H1 (cell line): ENCODE results near the gene BGN. TPM values are rescaled to one million over a fixed set of nuclear protein-coding genes. Genes with fewer than 3 reads are reported as not detected.

Experiments used
- CTCF ChIA-PET: fragments of 300-600 bp; sonication (Branson Sonifier 250); formaldehyde crosslinking; loops from one replicate; lab custom pipeline; 2021; ENCODE audit not compliant: partially characterized antibody; lab: Charles Lee
- POLR2A ChIA-PET: fragments of 300-600 bp; sonication (Branson Sonifier 250); formaldehyde crosslinking; loops from one replicate; lab custom pipeline; 2021; ENCODE audit warnings: inconsistent platforms; ENCODE audit not compliant: partially characterized antibody; lab: Charles Lee
- DNase-seq, 2 experiments: peaks; one replicate each; pipeline versions ENCODE4 v3.0.0 to v3.0.0-alpha.2; 2010 to 2022; ENCODE audit warnings: low spot score in 2 of 2, low read depth in 1 of 2, mixed read lengths in 1 of 2
- FAIRE-seq: peaks from 2 replicates; lab custom pipeline; 2011; peaks lifted over from hg19 to GRCh38; lab: Jason Lieb, UNC
- H2AFZ ChIP-seq: 2 replicates; pipeline ENCODE4 v1.8.1; 2012; ENCODE audit warnings: low read length, inconsistent platforms
- H2AK5ac ChIP-seq: 2 replicates; pipeline ENCODE4 v1.6.1; 2013; ENCODE audit warnings: low read depth, low read length
- H2BK120ac ChIP-seq: replicated peaks from 2 replicates; pipeline ENCODE3; 2013; ENCODE audit warnings: low read depth, low read length, inconsistent platforms
- H2BK12ac ChIP-seq: 2 replicates; pipeline ENCODE4 v1.6.1; 2013; ENCODE audit warnings: low read depth, low read length
- H2BK15ac ChIP-seq: 2 replicates; pipeline ENCODE4 v1.6.1; 2013; ENCODE audit warnings: low read length
- H2BK20ac ChIP-seq: 2 replicates; pipeline ENCODE4 v1.6.1; 2013; ENCODE audit warnings: low read length
- H2BK5ac ChIP-seq: 2 replicates; pipeline ENCODE4 v1.6.1; 2013; ENCODE audit warnings: low read depth, low read length
- H3K14ac ChIP-seq: 2 replicates; pipeline ENCODE4 v1.6.1; 2013; ENCODE audit warnings: inconsistent platforms; ENCODE audit not compliant: insufficient read length
- H3K18ac ChIP-seq: 2 replicates; pipeline ENCODE4 v1.6.1; 2013; ENCODE audit warnings: low read length; ENCODE audit errors: extremely low read depth
- H3K23ac ChIP-seq: 2 replicates; pipeline ENCODE4 v1.6.1; 2013; ENCODE audit warnings: inconsistent platforms; ENCODE audit not compliant: insufficient read length
- H3K23me2 ChIP-seq: 2 replicates; pipeline ENCODE4 v1.6.1; 2013; ENCODE audit warnings: low read depth, low read length
- H3K27ac ChIP-seq: 2 replicates; pipeline ENCODE4 v1.6.1; 2011; ENCODE audit warnings: low read depth, low read length, inconsistent platforms
- H3K27me3 ChIP-seq, 4 experiments: replicated peaks in 1 of 4; 1 replicate in 1 of 4; 2 replicates in 3 of 4; pipeline versions ENCODE4 v1.6.1 to v1.8.1; 2011 to 2013; ENCODE audit warnings: low read length in 3 of 4, mild to moderate bottlenecking in 3 of 4, inconsistent platforms in 2 of 4, mixed read lengths in 2 of 4, moderate library complexity in 1 of 4; ENCODE audit not compliant: control insufficient read depth in 3 of 4, insufficient read depth in 3 of 4; ENCODE audit errors: extremely low read depth in 1 of 4
- H3K36me3 ChIP-seq, 4 experiments: 2 replicates each; pipeline versions ENCODE4 v1.6.1 to v1.8.1; 2011 to 2013; ENCODE audit warnings: mild to moderate bottlenecking in 4 of 4, low read length in 3 of 4, moderate library complexity in 2 of 4, control low read depth in 1 of 4, inconsistent platforms in 1 of 4; ENCODE audit not compliant: insufficient read depth in 4 of 4, control insufficient read depth in 2 of 4
- H3K4ac ChIP-seq: replicated peaks from 2 replicates; pipeline ENCODE3; 2013; ENCODE audit warnings: low read length, low read depth, mixed read lengths, inconsistent platforms; ENCODE audit not compliant: insufficient read length
- H3K4me1 ChIP-seq, 4 experiments: replicated peaks in 1 of 4; 1 replicate in 1 of 4; 2 replicates in 3 of 4; pipeline versions ENCODE4 v1.6.1 to v1.8.1; 2011 to 2013; ENCODE audit warnings: low read length in 3 of 4, inconsistent platforms in 2 of 4, mixed read lengths in 1 of 4; ENCODE audit not compliant: insufficient read depth in 4 of 4, control insufficient read depth in 3 of 4
- H3K4me2 ChIP-seq, 2 experiments: 2 replicates each; pipeline versions ENCODE4 v1.6.1 to v1.8.1; 2011 to 2013; ENCODE audit warnings: low read depth in 2 of 2, low read length in 2 of 2, control low read depth in 1 of 2, inconsistent platforms in 1 of 2, mild to moderate bottlenecking in 1 of 2; ENCODE audit not compliant: insufficient read depth in 1 of 2
- H3K4me3 ChIP-seq, 4 experiments: fragments of 200-600, 300-600 bp in 1 of 4; sonication (generic), shearing (Covaris generic), sonication (Bioruptor Twin) in 1 of 4; 2 replicates each; pipeline versions ENCODE4 v1.5.1 to v1.8.1; 2011 to 2016; ENCODE audit warnings: low read length in 4 of 4, low read depth in 3 of 4, control low read depth in 2 of 4, inconsistent platforms in 2 of 4, mild to moderate bottlenecking in 2 of 4, mixed read lengths in 1 of 4, moderate library complexity in 1 of 4; ENCODE audit not compliant: insufficient read depth in 2 of 4; ENCODE audit errors: extremely low read depth in 1 of 4
- H3K56ac ChIP-seq: replicated peaks from 2 replicates; pipeline ENCODE3; 2013; ENCODE audit warnings: low read depth, mild to moderate bottlenecking, mixed read lengths, low read length, inconsistent platforms; ENCODE audit not compliant: insufficient read length
- H3K79me1 ChIP-seq: 2 replicates; pipeline ENCODE4 v1.6.1; 2013; ENCODE audit warnings: low read depth, low read length, control low read depth
- H3K79me2 ChIP-seq, 2 experiments: 2 replicates each; pipeline versions ENCODE4 v1.6.1 to v1.8.1; 2012 to 2013; ENCODE audit warnings: low read length in 2 of 2, mild to moderate bottlenecking in 2 of 2, inconsistent platforms in 1 of 2; ENCODE audit not compliant: insufficient read depth in 2 of 2, control insufficient read depth in 1 of 2
- H3K9ac ChIP-seq, 4 experiments: replicated peaks in 1 of 4; 1 replicate in 1 of 4; 2 replicates in 3 of 4; pipeline versions ENCODE4 v1.6.1 to v1.8.1; 2011 to 2013; ENCODE audit warnings: low read depth in 3 of 4, low read length in 3 of 4, control low read depth in 2 of 4, mild to moderate bottlenecking in 2 of 4, moderate library complexity in 2 of 4, inconsistent platforms in 1 of 4; ENCODE audit errors: extremely low read depth in 1 of 4
- H3K9me3 ChIP-seq, 2 experiments: 2 replicates each; pipeline versions ENCODE4 v1.6.1 to v1.8.1; 2012 to 2013; ENCODE audit warnings: mild to moderate bottlenecking in 2 of 2, moderate library complexity in 2 of 2, control low read depth in 1 of 2, inconsistent platforms in 1 of 2, low read depth in 1 of 2, low read length in 1 of 2, mixed read lengths in 1 of 2; ENCODE audit not compliant: insufficient read depth in 2 of 2
- H4K20me1 ChIP-seq, 2 experiments: replicated peaks in 1 of 2; 2 replicates each; pipeline versions ENCODE3 to v1.8.1; 2011 to 2013; ENCODE audit warnings: inconsistent platforms in 2 of 2, low read length in 2 of 2, mild to moderate bottlenecking in 1 of 2; ENCODE audit not compliant: insufficient read depth in 2 of 2, control insufficient read depth in 1 of 2
- H4K5ac ChIP-seq: 2 replicates; pipeline ENCODE4 v1.6.1; 2013; ENCODE audit warnings: low read length, low read depth, mixed read lengths, inconsistent platforms; ENCODE audit not compliant: insufficient read length
- H4K8ac ChIP-seq: 2 replicates; pipeline ENCODE4 v1.8.0; 2013; ENCODE audit warnings: mild to moderate bottlenecking, moderate library complexity, low read length, inconsistent platforms; ENCODE audit not compliant: insufficient read depth; ENCODE audit errors: extremely low read depth
- H4K91ac ChIP-seq: replicated peaks from 2 replicates; pipeline ENCODE3; 2013; ENCODE audit warnings: low read length, mixed read lengths, inconsistent platforms; ENCODE audit not compliant: insufficient read length
- KDM4A ChIP-seq: IDR thresholded peaks from one replicate; pipeline ENCODE4 v1.7.1; 2012; ENCODE audit warnings: low read depth, mild to moderate bottlenecking, moderate library complexity, low read length, inconsistent platforms; ENCODE audit not compliant: severe bottlenecking
- YY1 ChIP-seq: IDR thresholded peaks from 2 replicates; pipeline ENCODE4 v1.6.1; 2011; ENCODE audit warnings: low read depth, mild to moderate bottlenecking, low read length
- WGBS, 2 experiments: shearing (Covaris generic) in 1 of 2; methylation state at CpG; one replicate each; pipeline versions ENCODE4 v1.1.6 to v1.1.7; 2013 to 2015; ENCODE audit warnings: low lambda C conversion rate in 2 of 2, mixed read lengths in 2 of 2, inconsistent platforms in 1 of 2, low coverage in 1 of 2, missing lambda C conversion rate in 1 of 2; ENCODE audit not compliant: insufficient replicate concordance in 2 of 2, insufficient coverage in 1 of 2, insufficient read length in 1 of 2; ENCODE audit errors: extremely low coverage in 1 of 2, missing lambda C conversion rate in 1 of 2; 5-methylcytosine and 5-hydroxymethylcytosine counted together
- polyA plus RNA-seq, 7 experiments: library from polyadenylated mRNA; depleted of rRNA in 3 of 7; stranded (reverse) in 5 of 7; unstranded in 2 of 7; fragments of >200 nt in 5 of 7; fragments of 200-250 nt in 2 of 7; gene quantifications; 1 replicate in 5 of 7; 2 replicates in 1 of 7; 4 replicates in 1 of 7; pipeline versions ENCODE4 v1.2.1 to v1.2.3, GENCODE V29; 2011 to 2013; ENCODE audit warnings: missing spikeins in 2 of 7, mixed read lengths in 2 of 7
- total RNA-seq: library from RNA; stranded (reverse); fragmentation: NEBNext Ultra II Directional; extraction: Animal tissue kit (Norgen Biotek cat#: 25700); gene quantifications from 2 replicates; pipeline ENCODE4 v1.2.1, GENCODE V29; 2021
- TF ChIP-seq, protein P1 (sequence below): IDR thresholded peaks from 2 replicates; pipeline ENCODE4 v1.6.1; 2011; ENCODE audit warnings: low read length, improper control_type of control experiment
- TF ChIP-seq, protein P2 (sequence below), 3 experiments: IDR thresholded peaks; 1 replicate in 2 of 3; 2 replicates in 1 of 3; pipeline versions ENCODE4 v1.5.1 to v1.6.1; 2011; ENCODE audit warnings: low read length in 3 of 3, mild to moderate bottlenecking in 3 of 3, inconsistent platforms in 2 of 3, low read depth in 1 of 3, moderate library complexity in 1 of 3; ENCODE audit not compliant: insufficient read depth in 1 of 3; ENCODE audit errors: control extremely low read depth in 1 of 3

Gene BGN
- total and polyA plus RNA-seq, 2 of the 8 experiments (the other 6 are each of a cell fraction or from before 2014, with no cell fraction given), result 1.8 to 2.4 TPM

DNA sequence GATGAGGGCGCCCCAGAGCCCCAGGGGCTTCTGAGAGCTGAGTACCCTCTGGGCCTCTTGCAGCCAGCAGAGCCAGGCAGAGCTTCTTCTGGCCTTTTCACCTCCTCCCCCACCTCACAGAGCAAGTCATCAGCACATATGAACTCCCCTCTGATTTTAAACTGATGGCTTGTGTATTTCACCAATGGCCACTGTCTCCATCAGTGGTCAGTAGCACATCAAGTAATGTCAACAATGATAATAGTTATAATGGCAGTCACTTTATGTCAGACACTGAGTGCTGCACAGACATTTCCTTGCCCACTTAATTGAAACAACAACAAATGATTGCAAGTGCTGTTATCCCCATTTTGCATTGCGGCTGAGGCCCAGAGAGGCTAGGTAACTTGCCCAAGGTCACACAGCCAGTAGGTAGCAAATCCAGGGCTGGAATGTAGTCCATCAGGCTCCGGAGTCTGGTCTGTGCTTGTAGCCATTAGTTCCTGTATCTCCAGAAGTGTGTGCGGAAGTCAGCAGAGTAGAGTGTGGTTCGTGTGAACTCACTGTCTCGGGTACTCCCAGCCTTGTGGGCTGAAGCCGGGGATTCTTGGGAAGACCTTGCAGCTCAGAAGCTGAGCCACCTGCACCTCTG lies 25.6 kb downstream of the BGN start:
- no peak overlapping the region for H3K56ac ChIP-seq
- DNase-seq (no peak), FAIRE-seq (no peak)
- no peaks in the 10 kb centered on the region for H3K9me3 ChIP-seq
- H4K20me1 ChIP-seq, result peaks cover 0 to 4% of the 10 kb centered on the region in 2 experiments
- no peak overlapping the region for H2BK120ac ChIP-seq
- peaks cover 4% of the 10 kb centered on the region; the same call in 1 of the 2 replicates for H3K23me2 ChIP-seq
- no peaks in the 10 kb centered on the region for H3K79me1 ChIP-seq
- H3K4me3 ChIP-seq, result no peak overlapping the region
- ChIA-PET CTCF (interaction anchor here (1.2 kb wide), 2 partner anchors 20 to 78 kb away, joined by 3 read pairs; no protein-coding TSS in a partner anchor), POLR2A (no interaction called here)
- H2BK5ac ChIP-seq, result no peak overlapping the region
- no peak overlapping the region for H2AFZ ChIP-seq
- H4K5ac ChIP-seq, result no peak overlapping the region
- no peak overlapping the region for H2BK15ac ChIP-seq
- no peaks in the 10 kb centered on the region for H3K36me3 ChIP-seq
- WGBS, 2 experiments, result 88% methylated on average over 7 of the region's 7 CpGs; no CpG with 5 or more reads in 1 of the 2 experiments
- H2AK5ac ChIP-seq, result no peak overlapping the region
- H3K4me1 ChIP-seq, result peaks cover 0 to 6% (median 0%) of the 10 kb centered on the region in 4 experiments; a peak in 1 of 7 replicates
- peaks cover 19 to 31% (median 29%) of the 10 kb centered on the region in 4 experiments for H3K27me3 ChIP-seq
- H3K14ac ChIP-seq, result no peak overlapping the region
- no peak overlapping the region for H3K23ac ChIP-seq
- no peak overlapping the region for H3K4me2 ChIP-seq
- no peak overlapping the region for H4K8ac ChIP-seq
- no peak overlapping the region for H3K4ac ChIP-seq
- no peak overlapping the region for H2BK20ac ChIP-seq
- H3K27ac ChIP-seq, result no peak overlapping the region
- no peak overlapping the region for H4K91ac ChIP-seq
- H3K9ac ChIP-seq, result no peak overlapping the region
- no peaks in the 10 kb centered on the region for H3K79me2 ChIP-seq
- TF ChIP-seq YY1 (no peak), KDM4A (no peak)
- TF ChIP-seq, protein P1, sequence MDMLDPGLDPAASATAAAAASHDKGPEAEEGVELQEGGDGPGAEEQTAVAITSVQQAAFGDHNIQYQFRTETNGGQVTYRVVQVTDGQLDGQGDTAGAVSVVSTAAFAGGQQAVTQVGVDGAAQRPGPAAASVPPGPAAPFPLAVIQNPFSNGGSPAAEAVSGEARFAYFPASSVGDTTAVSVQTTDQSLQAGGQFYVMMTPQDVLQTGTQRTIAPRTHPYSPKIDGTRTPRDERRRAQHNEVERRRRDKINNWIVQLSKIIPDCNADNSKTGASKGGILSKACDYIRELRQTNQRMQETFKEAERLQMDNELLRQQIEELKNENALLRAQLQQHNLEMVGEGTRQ, result no peak
- TF ChIP-seq, protein P2, sequence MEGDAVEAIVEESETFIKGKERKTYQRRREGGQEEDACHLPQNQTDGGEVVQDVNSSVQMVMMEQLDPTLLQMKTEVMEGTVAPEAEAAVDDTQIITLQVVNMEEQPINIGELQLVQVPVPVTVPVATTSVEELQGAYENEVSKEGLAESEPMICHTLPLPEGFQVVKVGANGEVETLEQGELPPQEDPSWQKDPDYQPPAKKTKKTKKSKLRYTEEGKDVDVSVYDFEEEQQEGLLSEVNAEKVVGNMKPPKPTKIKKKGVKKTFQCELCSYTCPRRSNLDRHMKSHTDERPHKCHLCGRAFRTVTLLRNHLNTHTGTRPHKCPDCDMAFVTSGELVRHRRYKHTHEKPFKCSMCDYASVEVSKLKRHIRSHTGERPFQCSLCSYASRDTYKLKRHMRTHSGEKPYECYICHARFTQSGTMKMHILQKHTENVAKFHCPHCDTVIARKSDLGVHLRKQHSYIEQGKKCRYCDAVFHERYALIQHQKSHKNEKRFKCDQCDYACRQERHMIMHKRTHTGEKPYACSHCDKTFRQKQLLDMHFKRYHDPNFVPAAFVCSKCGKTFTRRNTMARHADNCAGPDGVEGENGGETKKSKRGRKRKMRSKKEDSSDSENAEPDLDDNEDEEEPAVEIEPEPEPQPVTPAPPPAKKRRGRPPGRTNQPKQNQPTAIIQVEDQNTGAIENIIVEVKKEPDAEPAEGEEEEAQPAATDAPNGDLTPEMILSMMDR (IDR thresholded peaks at IDR 0.05; ENCODE audit: control extremely low read depth in 1 of 3, insufficient read depth in 1 of 3, low read depth in 1 of 3, low read length in 3 of 3), result no peak
- no peak overlapping the region for H3K18ac ChIP-seq
- no peak overlapping the region for H2BK12ac ChIP-seq
